HG03280 (cell line): ENCODE results near the gene NDUFAF8.

Source experiments
- ATAC-seq: cut with Tn5 transposase; IDR thresholded peaks from one replicate; pipeline ENCODE4 v1.9.1; 2021; ENCODE audit warnings: mild to moderate bottlenecking, moderate library complexity; ENCODE audit not compliant: unreplicated experiment

Gene NDUFAF8

DNA sequence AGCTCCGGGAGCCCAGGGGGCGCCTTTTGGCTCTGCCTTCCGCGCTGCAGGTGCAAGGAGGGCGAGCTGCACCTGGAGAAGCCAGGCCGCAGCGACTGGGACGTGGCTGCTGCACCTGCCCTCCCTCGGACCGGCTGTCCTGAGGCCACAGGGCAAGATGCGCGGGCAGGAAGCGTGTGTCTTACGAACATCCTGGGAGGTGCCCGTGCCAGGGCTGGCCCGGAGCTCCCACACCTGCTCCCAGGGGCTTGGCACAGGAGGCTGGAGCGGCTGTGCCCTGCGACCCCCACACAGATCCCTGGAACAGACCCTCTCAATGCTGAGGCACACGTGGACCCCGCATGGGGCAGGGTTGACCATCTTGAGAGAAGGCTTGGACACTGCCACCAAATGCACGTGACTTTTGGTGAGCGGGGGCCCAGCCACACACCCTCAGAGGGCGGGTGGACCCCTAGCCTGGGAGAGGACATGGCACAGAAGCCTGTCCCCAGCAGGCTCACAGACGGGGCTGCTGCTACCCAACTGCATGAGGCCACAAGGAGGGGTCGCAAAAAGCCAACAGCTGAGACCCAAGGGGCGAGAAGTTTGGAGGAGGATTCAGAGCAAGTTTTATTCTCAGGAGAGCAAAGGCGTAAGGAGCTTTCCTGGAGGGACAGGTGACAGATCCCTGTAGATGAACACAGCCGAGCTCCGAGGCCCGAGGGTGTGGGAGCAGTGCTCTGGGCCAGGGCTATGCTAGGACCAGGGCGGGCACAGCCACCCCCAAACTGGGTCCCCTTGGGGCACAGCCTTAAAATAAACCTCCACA lies 11.4 kb downstream of the NDUFAF8 start:
- ATAC-seq = no peak

DNA sequence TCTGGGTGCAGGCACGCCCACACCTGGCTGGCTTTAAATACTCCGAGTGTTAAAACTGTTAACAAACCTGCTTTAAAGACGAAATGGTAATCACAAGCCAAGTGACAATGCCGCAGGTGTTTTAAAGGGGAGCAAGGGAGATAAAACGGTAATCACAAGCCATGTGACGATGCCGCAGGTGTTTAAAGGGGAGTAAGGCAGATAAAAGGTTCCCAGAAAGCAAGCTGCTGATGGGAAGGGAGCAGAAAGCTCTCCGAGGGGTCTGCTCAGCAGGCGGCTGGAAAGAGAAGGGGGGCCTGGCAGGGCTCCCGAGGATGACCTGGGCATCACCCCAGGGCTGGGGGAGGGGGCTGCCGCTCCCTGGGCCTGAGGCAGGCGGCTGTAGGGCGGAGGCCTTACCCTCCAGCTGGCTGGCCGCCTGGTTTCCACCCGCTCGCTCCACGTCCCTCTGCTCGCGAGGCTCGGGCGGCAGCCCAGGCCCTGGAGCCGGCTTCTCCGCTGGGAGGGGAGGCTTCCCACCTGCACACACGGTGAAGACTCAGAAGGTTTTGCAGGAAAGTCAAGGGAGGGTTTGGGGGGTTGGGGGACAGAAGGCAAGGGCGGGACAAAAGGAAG lies 12.1 kb downstream of the NDUFAF8 start:
- ATAC-seq = no peak

DNA sequence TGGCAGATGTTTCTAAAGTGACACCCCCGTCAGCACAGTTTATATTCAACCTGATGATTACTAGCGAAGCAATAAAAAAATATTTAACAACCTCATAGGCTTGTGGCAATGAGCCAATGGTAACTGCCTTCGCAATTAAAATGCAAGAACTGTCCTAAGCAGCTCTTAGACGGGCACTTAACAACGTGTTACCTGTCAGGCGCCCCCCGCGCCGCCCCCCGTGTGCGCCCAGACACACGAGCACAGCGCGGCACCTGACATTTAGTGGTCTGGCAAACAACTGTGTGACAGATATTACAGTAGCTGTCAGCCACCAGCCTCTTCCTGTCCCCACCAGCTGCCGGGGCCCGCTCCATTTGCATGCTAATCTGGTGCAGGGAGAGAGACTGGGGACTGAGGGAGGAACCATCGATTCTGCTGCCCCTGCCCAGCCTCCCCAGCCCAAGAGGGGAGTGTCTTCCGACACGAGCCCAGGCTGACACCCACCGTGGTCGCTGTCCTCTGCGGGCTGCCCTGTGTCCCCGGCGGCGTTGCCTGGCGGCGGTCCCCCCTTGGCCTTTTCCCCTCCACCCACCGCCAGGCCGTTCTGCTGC lies 12.7 kb downstream of the NDUFAF8 start:
- ATAC-seq = no peak

DNA sequence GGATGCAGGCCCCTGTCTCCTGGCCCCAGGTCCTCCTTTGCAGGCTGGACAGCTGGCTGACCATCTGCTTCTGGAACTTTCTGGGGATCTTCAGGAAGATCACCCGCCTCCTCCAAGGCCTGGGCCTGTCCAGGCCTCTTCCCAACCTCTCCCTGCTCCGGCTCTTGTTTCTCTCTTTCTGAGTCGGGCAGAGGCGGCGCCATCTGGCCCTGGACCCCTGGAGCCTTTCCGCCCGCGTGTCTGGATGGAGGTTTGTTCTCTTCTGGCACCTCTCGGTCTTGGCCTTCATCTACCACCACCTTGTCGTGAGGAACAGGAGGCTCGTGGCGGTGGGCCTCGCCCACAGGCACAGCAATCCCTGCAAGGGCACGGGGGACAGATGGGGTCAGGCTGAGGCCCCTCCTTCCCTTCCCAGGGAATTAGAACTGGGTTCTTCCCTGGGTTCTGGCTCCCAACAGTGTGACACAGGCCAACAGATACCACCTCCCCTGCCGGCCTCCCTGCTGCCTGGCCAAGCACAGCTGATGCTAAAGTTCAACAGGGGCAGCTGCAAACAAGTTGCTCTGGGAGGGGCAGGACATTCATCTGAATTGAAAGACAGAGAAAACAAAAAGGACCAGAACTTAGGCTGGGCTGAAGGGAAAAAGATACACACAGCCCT lies 13.3 kb downstream of the NDUFAF8 start:
- no peak for ATAC-seq

DNA sequence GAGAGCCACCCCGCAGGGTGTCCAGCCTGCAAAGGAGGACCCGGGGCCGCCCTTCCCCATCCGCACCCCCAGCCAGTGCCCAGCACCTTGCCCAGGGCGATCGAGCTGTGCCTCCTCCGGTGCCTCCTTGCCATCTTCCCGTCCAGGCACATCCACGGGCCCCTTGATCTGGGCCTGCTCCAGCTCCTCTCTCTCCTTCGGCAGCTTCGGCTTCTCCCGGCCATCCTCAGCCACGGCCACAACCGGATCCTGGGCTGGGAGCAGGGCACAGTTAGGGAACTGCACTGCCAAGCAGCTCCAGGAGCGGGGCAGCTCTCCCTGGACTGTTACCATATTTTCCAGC lies 13.8 kb downstream of the NDUFAF8 start:
- ATAC-seq = no peak

DNA sequence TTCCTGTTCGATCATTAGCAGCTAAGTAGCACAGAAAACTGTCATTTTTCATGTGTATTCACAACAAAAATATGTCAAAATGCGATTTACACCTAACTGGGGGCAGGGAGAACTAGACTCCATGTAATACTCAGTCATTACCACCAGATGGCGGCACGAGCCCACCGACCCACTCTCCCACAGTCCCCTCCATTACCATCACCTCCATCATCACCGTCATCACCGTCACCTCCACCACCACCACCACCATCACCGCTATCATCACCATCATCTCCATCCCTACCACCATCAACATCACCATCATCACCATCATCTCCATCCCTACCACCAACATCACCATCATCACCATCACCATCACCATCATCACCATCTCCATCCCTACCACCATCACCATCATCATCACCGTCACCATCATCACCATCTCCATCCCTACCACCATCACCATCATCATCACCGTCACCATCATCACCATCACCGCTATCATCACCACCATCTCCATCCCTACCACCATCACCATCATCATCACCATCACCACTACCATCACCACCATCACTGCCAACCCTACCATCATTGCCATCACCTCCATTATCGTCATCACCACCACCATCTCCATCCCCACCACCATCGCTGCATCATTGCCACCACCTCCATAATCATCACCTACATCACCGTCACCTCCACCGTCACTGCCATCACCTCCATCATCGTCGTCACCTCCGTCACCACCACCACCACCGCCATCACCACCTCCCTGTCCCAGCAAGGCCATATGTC lies 14.4 kb downstream of the NDUFAF8 start:
- no peak for ATAC-seq

DNA sequence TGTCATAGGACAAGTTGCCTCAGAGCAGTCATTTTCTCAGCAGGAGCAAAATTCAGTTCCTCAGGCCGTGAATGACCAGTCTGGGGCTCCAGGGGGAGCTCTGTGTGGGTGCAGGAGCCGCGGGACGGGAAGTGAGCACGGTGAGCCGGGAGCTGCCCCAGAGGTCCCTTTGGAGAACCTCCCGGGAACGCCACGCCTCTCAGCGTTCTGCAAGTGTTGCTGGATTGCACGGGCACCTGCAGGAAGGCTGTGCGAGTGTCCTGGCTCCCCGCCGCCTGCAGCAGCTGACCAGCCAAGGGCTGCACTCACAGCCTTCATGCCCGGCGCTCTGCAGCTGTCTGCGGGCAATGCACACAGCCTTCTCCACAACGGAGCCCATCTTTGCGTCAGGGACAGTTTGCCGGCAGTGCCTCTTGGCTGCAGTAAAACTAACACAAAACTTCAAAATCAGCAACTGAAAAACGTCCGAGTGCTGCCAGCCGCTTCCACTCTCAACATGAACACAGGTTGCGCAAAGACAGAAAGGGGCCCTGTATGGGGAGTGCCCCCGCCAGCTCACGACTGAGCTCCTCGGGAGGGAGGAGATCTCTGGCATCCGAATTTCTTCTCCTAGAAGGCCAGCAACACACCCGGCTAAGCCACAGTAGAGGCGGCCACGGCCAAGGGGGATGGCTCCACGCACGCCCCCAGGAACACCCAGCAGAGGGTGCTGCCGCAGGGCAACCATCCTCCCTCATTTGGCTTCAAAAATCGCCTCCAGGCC lies 16.0 kb downstream of the NDUFAF8 start:
- no peak for ATAC-seq

DNA sequence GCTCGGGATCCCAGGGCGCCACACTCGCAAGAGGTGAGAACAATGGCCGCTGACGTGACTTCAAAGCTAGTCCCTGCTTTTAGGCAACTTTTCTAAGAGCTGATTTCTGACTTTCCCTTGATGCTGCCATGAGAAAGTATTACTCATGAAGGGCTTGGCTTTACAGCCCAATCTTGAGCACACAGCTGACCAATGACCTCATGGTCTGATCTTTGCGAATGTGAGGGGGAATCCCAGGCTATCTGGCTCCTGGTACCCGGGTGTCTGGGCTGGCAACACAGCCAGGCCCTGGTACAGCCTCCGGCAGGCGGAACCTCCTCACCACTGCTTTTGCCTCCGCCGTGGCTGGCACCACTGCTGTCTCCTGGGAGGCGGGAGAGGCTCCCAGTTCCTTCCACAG lies 17.5 kb downstream of the NDUFAF8 start:
- ATAC-seq = no peak

DNA sequence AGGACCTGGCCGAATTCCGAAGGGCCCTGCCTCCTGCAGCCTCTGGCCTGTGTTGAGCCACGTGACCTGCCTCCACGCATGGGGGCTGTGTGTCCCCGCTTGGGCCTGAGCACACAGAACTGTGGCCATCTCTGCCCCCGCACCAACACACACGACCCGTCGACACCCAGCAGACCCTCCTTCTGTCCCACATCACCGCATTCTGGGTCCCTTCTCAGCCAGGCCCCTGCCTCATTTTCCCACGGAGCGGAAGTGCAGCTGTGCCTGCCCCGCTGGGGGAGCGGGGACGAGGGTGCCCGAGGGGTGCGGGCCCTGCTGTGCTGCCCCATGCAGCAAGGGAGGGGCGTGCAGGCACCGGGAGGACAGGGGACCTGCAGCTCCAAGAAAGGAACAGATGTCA lies 18.4 kb downstream of the NDUFAF8 start:
- no peak for ATAC-seq

DNA sequence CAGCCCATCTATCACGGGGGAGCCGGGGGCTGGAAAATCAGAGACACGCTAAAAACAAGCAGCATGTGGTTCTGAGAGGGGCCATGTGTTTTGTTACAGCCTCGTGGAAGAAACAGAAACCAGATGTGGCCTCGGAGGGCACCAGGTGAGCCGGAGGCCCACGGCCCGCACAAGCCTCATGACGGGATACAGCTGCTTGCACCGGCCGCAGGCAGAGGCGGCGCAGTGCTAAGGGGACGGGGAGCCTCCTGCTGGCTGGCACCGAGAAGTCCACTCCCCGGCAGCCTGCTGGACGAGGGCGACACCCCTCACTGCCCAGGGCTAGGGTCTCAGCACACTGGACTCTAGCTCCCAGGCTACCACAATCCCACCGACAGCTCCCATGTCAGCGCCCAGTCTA lies 19.2 kb downstream of the NDUFAF8 start:
- ATAC-seq = no peak

DNA sequence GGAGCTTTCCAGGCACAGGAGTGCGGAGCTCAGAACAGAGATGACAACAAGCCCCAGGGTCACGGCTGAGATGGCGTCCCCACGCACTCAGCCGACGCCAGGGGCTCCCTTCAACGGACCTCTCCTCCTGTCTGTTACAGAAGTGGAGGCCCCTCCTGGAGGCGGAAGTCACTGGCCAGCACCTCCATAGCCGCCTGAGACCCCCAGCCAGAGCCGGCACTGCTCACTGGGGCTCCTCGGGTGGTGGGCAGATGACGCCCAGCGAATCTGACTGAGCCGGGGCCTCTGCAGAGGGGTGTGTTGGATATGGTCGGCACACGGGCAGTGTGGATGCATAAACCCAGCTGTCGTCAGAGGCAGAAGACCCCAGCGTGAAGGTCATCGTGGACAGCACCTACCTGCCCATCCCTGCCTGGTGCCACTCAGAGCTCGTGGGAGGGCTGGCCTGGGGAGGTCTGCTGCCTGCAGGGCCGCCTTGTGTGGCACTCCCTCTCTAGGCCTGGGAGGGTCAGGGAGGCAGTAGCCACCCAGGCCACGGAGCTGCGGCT lies 20.0 kb downstream of the NDUFAF8 start:
- no peak for ATAC-seq

DNA sequence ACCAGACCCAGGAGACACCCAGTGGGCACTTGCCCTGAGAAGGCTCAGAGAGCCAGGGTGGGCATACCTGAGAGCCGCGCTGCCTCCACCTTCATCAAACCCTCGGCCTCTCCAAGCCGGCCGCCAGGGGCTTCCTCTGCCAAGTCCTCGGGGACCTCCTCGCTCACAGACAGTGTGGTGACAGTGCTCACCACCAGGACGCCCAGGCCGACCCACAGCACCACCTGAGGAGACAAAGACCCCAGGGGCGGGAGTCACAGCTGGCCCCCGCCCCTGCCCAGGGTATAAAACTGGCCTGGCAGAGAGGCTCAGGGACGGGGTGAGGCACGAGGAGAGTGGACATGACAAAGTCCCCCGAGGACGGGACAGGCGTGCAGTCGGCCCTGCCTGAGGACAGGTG lies 21.1 kb downstream of the NDUFAF8 start:
- ATAC-seq = no peak

DNA sequence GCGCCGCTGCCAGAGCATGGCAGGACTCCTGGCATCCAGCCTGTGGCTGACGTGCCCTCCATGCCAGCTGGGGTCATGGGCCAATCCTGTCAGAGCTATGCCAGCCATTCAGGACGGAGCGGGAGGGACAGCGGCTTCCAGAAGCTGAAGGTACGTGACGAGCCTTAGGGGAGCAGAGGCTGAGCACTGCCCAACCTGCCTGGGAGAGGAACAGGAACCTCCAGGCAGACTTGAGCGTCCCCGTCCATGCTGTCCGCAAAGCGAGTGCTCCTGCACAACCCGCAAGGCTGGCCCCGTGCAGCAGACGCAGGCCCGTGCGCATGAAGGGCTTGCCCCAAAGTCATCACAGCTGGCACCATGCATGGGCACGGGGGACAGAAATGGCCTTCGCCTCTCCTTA lies 21.5 kb downstream of the NDUFAF8 start:
- no peak for ATAC-seq

DNA sequence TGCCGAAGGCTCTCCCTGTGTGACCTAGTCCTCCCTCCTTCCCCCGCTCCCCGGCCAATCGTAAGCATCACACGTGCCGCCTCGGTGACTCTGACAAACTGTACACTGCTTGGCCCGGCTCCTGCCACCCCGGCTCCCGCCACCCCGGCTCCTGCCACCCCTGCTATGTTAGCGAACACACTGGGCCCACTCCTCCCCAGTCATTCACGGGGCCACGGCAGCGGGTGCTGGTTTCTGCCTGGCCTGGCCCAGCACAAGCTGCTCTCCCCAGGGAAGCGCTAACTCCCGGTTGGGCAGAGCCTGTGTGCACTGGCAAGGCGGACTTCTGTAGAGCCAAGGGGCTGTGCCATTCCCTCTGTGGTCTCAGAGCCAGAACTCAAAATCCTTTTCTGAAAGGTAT lies 22.0 kb downstream of the NDUFAF8 start:
- ATAC-seq = no peak

DNA sequence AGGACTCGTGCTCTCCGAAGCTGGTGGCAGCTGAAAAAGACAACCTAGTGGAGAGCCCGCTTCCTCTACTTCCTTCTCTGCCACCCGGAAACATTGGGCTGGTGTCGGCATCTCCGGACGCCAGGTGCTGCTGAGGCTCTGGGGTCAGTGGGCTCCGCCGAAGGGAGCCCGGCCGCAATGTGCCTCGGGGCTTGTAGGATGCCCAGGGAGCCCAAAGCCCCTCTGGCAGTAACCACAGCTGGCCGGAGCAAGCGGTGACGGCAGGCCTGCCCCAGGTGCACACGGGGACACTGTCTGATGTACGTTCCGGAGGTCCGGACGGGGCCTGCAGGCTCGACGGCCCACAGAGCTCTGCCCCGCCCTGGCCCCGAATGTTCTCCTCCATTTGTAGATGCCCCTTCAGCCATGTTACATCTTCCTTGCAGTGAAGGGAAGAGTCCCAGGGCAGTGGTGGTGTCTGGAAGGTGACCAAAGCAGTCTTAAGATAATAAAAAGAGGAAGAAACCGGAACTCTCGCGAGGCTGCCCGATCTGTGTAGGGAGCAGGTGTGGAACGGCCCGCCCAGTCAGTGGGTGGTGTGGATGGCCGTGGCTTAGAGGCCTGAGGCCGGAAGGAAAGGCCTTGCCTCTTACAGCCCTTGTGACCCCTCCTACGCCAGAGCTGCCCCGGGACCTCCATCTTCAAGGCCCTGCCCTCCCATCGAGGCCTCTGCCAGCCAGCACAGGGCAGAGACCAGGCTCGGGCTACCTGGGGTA lies 22.6 kb downstream of the NDUFAF8 start:
- no peak for ATAC-seq

DNA sequence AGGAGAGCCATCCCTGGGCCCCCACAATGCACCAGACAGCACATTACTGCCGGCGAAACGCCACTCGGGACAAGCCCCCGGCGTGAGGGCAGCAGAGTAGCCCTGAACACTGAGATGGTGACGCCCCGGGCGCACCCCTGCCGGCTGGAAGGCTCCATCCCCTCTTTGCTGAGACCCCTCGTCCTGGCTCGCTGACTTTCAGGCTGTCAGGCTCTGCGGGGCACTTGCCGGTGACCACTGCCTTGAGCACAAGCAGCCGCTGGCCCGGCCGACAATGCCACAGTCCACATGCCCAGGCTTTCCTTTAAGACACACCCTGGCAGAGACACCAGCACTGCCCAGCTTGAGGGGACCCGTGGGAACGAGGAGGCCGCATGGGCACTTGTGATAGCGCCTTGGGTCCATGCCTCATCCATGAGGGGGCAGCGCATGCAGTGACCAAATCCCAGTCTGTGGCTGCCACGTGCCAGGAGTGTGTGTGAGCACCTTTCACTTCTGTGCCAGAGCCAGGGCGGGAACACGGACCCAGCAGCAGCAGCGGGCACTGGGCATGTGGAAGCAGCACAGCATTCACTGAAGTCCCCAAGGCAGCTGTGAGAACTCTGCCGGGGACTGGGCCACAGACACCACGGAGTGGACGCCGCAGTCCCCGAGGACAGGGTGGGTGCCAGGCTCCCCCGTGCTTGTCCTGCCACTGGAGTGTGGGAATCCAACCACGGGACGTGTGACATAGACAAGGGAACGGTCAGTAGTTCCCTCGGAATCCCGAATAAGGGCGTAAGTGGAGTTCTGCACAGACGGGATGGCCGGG lies 24.5 kb downstream of the NDUFAF8 start:
- no peak for ATAC-seq

DNA sequence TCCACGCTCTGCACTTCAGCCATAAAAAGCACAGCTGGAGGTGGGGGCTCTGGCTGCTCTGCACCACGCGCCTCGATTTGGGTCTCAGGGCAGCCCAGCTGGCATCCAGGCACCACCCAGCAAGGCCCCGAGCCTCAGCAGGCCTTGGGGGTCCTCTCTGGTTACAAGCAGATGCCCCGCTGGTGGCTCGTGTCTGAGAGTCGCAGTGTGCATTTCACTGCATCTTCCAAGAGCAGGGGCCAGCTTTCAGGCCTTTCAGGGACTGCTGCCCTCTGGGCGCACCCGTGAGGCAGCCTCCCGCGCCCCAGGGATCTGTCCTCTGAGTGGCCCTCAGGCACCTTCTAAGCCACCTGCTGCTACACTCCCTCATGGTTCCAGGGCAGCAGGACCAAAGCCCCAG lies 25.5 kb downstream of the NDUFAF8 start:
- ATAC-seq = no peak

DNA sequence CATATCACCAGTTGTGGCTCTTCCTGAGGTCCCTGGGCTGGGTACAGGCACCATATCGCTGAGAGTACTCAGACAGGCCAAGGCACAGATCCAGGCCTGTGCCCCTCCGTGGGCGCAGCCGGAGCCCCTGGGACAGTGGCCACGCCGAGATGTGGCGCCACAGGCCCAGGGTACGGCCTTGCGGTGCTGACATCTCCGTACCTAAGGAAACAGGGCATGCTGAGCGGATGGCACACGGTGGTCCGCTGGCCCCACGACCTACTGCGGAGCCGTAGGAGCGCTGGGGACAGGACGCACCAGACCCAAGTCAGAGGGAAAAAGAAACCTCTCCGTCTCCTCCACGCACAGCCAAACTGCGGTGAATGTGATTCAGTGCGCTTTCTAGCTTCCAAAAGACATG lies 26.5 kb downstream of the NDUFAF8 start:
- ATAC-seq = no peak
